GM18873 (cell line): Measurements from ENCODE around the gene CDC42BPB.

ENCODE experiments used
- ATAC-seq: cut with Tn5 transposase; IDR thresholded peaks from one replicate; pipeline ENCODE4 v1.9.1; 2021; ENCODE audit warnings: mild to moderate bottlenecking, moderate library complexity, moderate number of reproducible peaks; ENCODE audit not compliant: unreplicated experiment, low FRiP score

CDC42BPB gene

GRCh38 chr14:103073876-103074728, 16.8 kb upstream of the CDC42BPB start:
- ATAC-seq: no peak

- ATAC-seq: no peak
These were observed 16.1 kb upstream of the CDC42BPB start for GRCh38 chr14:103073367-103073875.

GRCh38 chr14:103072595-103073366, 15.4 kb upstream of the CDC42BPB start:
- no peak for ATAC-seq

- ATAC-seq: no peak
These were observed 14.3 kb upstream of the CDC42BPB start for GRCh38 chr14:103071544-103072251.

- ATAC-seq: no peak
These were observed 13.7 kb upstream of the CDC42BPB start for GRCh38 chr14:103070971-103071542.

- ATAC-seq: no peak
These were observed 13.0 kb upstream of the CDC42BPB start for GRCh38 chr14:103070263-103070885.

GRCh38 chr14:103068351-103069073, 11.2 kb upstream of the CDC42BPB start:
- ATAC-seq: no peak

- ATAC-seq: no peak
These were observed 10.0 kb upstream of the CDC42BPB start for GRCh38 chr14:103067231-103067954.

GRCh38 chr14:103066399-103066798, 9.1 kb upstream of the CDC42BPB start:
- no peak for ATAC-seq

- ATAC-seq: no peak
These were observed 8.5 kb upstream of the CDC42BPB start for GRCh38 chr14:103065861-103066260.

GRCh38 chr14:103064978-103065377, 7.6 kb upstream of the CDC42BPB start:
- ATAC-seq: no peak

- ATAC-seq: no peak
These were observed 7.1 kb upstream of the CDC42BPB start for GRCh38 chr14:103064436-103064835.

- no peak for ATAC-seq
These were observed 4.2 kb upstream of the CDC42BPB start for GRCh38 chr14:103061482-103061976.

GRCh38 chr14:103059556-103059955, 2.2 kb upstream of the CDC42BPB start:
- ATAC-seq: no peak

GRCh38 chr14:103058164-103059055, 1.1 kb upstream of the CDC42BPB start:
- ATAC-seq: no peak

- no peak for ATAC-seq
These were observed 349 bp downstream of the CDC42BPB start for GRCh38 chr14:103057028-103057371.

- no peak for ATAC-seq
These were observed 874 bp downstream of the CDC42BPB start for GRCh38 chr14:103056322-103057027.
